HepG2 (cell line): Measurements from ENCODE around the gene SLC4A8. TPM values are rescaled to one million over a fixed set of nuclear protein-coding genes. Genes with fewer than 3 reads are reported as not detected.

Experiments
- ATAC-seq: fragments of 200-7000 bp; cut with Tn5 transposase; 3 replicates; pipeline ENCODE4 v1.9.1; 2020; ENCODE audit warnings: mild to moderate bottlenecking, moderate library complexity
- BruUV-seq: library from RNA; stranded (reverse); fragments of 400-500 nt; replicated peaks from 2 replicates; lab custom pipeline; 2021; lab: Mats Ljungman, UMichigan
- CTCF ChIA-PET: fragments of 300-600 bp; formaldehyde crosslinking; extraction: SDS; loops from one replicate; lab custom pipeline; 2021; ENCODE audit warnings: low total read pairs, inconsistent platforms, low intra/inter-chr PET ratio; lab: Yijun Ruan, JAX
- POLR2A ChIA-PET: fragments of 350-600 bp; sonication (Branson Sonifier 250); formaldehyde crosslinking; loops from one replicate; lab custom pipeline; 2020; ENCODE audit warnings: antibody characterized with exemption, inconsistent platforms; lab: Yijun Ruan, JAX
- DNase-seq: peaks from one replicate; pipeline ENCODE4 v3.0.0-alpha.2; 2015; ENCODE audit warnings: low spot score
- FAIRE-seq: peaks from 3 replicates; lab custom pipeline; 2011; peaks lifted over from hg19 to GRCh38; lab: Jason Lieb, UNC
- H2AFZ ChIP-seq: one replicate; pipeline ENCODE4 v1.6.1; 2011; ENCODE audit warnings: low read length, inconsistent platforms
- H3K27ac ChIP-seq: fragments of 300-600 bp; 3 replicates; pipeline ENCODE4 v1.8.0; 2011; ENCODE audit warnings: mixed run types, mild to moderate bottlenecking, mixed read lengths, low read length, inconsistent platforms; ENCODE audit not compliant: insufficient read depth; ENCODE audit errors: extremely low read length
- H3K27me3 ChIP-seq, 2 experiments: fragments of 200-600 bp in 1 of 2; 2 replicates in 1 of 2; 3 replicates in 1 of 2; pipeline versions ENCODE4 v1.6.0 to v1.8.0; 2011; ENCODE audit warnings: low read length in 2 of 2, mild to moderate bottlenecking in 2 of 2, moderate library complexity in 2 of 2, inconsistent platforms in 1 of 2; ENCODE audit not compliant: insufficient read depth in 2 of 2, control insufficient read depth in 1 of 2
- H3K36me3 ChIP-seq, 2 experiments: fragments of 200-600 bp in 1 of 2; replicated peaks in 1 of 2; 2 replicates in 1 of 2; 3 replicates in 1 of 2; pipeline versions ENCODE4 v1.5.1 to v1.8.0; 2011; ENCODE audit warnings: low read length in 2 of 2, inconsistent platforms in 1 of 2; ENCODE audit not compliant: insufficient read depth in 2 of 2, control insufficient read depth in 1 of 2
- H3K4me1 ChIP-seq: 2 replicates; pipeline ENCODE4 v1.5.1; 2012; ENCODE audit warnings: low read length, inconsistent platforms; ENCODE audit not compliant: insufficient read depth
- H3K4me2 ChIP-seq: 2 replicates; pipeline ENCODE4 v1.6.0; 2011; ENCODE audit warnings: low read depth, low read length, inconsistent platforms
- H3K4me3 ChIP-seq, 3 experiments: fragments of 200-600 bp in 1 of 3; sonication (generic), shearing (Covaris generic) in 1 of 3; replicated peaks in 1 of 3; 2 replicates each; pipeline ENCODE4 v1.5.1; 2011 to 2016; ENCODE audit warnings: low read length in 3 of 3, inconsistent platforms in 2 of 3, low read depth in 2 of 3, mild to moderate bottlenecking in 2 of 3, control low read depth in 1 of 3, mixed read lengths in 1 of 3; ENCODE audit not compliant: insufficient read depth in 1 of 3
- H3K79me2 ChIP-seq: one replicate; pipeline ENCODE4 v1.6.1; 2011; ENCODE audit warnings: low read length, inconsistent platforms; ENCODE audit not compliant: insufficient read depth
- H3K9ac ChIP-seq: 2 replicates; pipeline ENCODE4 v1.6.0; 2011; ENCODE audit warnings: mild to moderate bottlenecking, low read depth, low read length, inconsistent platforms; ENCODE audit not compliant: insufficient read depth
- H3K9me3 ChIP-seq: 2 replicates; pipeline ENCODE4 v1.5.1; 2012; ENCODE audit warnings: mild to moderate bottlenecking, low read length
- H4K20me1 ChIP-seq: 2 replicates; pipeline ENCODE4 v1.6.0; 2011; ENCODE audit warnings: inconsistent platforms, mild to moderate bottlenecking, low read length, moderate library complexity; ENCODE audit not compliant: insufficient read depth
- FOXJ3 ChIP-seq: sonication (generic); formaldehyde crosslinking; IDR thresholded peaks from 2 replicates; pipeline ENCODE4 v1.4.0; 2020; ENCODE audit warnings: missing genetic modification reagents, mild to moderate bottlenecking, borderline replicate concordance
- KAT7 ChIP-seq: IDR thresholded peaks from 2 replicates; pipeline ENCODE4 v1.6.1; 2018; ENCODE audit warnings: borderline replicate concordance, missing compliant biosample characterization
- MTA1 ChIP-seq: sonication (generic); formaldehyde crosslinking; IDR thresholded peaks from 2 replicates; pipeline ENCODE4 v1.4.0; 2020; ENCODE audit warnings: missing genetic modification reagents, mild to moderate bottlenecking, borderline replicate concordance
- MTA3 ChIP-seq: sonication (generic); formaldehyde crosslinking; IDR thresholded peaks from 2 replicates; pipeline ENCODE4 v1.4.0; 2020; ENCODE audit warnings: missing genetic modification reagents
- PHF20 ChIP-seq: sonication (generic); formaldehyde crosslinking; IDR thresholded peaks from 2 replicates; pipeline ENCODE4 v1.5.0; 2020; ENCODE audit warnings: mild to moderate bottlenecking, missing genetic modification reagents
- PRPF4 ChIP-seq: fragments of 200-400 bp; formaldehyde crosslinking; IDR thresholded peaks from 2 replicates; pipeline ENCODE4 v1.6.1; 2016; ENCODE audit warnings: low read length, low read depth; ENCODE audit not compliant: poor library complexity, severe bottlenecking
- RBFOX2 ChIP-seq: fragments of 200-400 bp; formaldehyde crosslinking; IDR thresholded peaks from 2 replicates; pipeline ENCODE4 v1.6.1; 2017; ENCODE audit warnings: low read depth, mild to moderate bottlenecking, low read length
- SALL2 ChIP-seq: sonication (generic); formaldehyde crosslinking; IDR thresholded peaks from 2 replicates; pipeline ENCODE4 v1.8.1; 2023; ENCODE audit warnings: mild to moderate bottlenecking, missing genetic modification reagents, inconsistent platforms
- SAP130 ChIP-seq: IDR thresholded peaks from 2 replicates; pipeline ENCODE4 v1.6.1; 2016; ENCODE audit warnings: low read depth
- ZNF484 ChIP-seq: sonication (generic); formaldehyde crosslinking; IDR thresholded peaks from 2 replicates; pipeline ENCODE4 v1.5.1; 2020; ENCODE audit warnings: mild to moderate bottlenecking, low read depth, missing genetic modification reagents, borderline replicate concordance
- ZNF569 ChIP-seq: sonication (generic); formaldehyde crosslinking; IDR thresholded peaks from 2 replicates; pipeline ENCODE4 v1.5.0; 2020; ENCODE audit warnings: mild to moderate bottlenecking, missing genetic modification reagents, moderate library complexity, borderline replicate concordance
- ZNF605 ChIP-seq: sonication (generic); formaldehyde crosslinking; IDR thresholded peaks from 2 replicates; pipeline ENCODE4 v1.8.0; 2022; ENCODE audit warnings: mild to moderate bottlenecking, missing genetic modification reagents
- ZNF724P ChIP-seq: sonication (generic); formaldehyde crosslinking; IDR thresholded peaks from 2 replicates; pipeline ENCODE4 v1.8.0; 2022; ENCODE audit warnings: missing genetic modification reagents, borderline replicate concordance
- WGBS: methylation state at CpG from one replicate; pipeline ENCODE4 v1.1.6; 2017; ENCODE audit warnings: low lambda C conversion rate; 5-methylcytosine and 5-hydroxymethylcytosine counted together
- in situ Hi-C: cut with HindIII; loops from 2 replicates; pipeline ENCODE4 v1.10.0; 2017; ENCODE audit warnings: low pct_unique_long_range_greater_than_20kb; ENCODE audit not compliant: extremely low pct_ligation_motif_present
- intact Hi-C: fragments of 100-400 bp; cut with micrococcal nuclease; formaldehyde crosslinking; loops from one replicate; pipeline ENCODE4 v1.10.0; 2022; ENCODE audit not compliant: unreplicated experiment
- polyA plus RNA-seq, 8 experiments: library from polyadenylated mRNA; depleted of rRNA in 3 of 8; stranded (reverse) in 7 of 8; unstranded in 1 of 8; fragments of >200 nt; fragmentation: Illumina TruSeq in 4 of 8; extraction: Trizol in 4 of 8; gene quantifications; 2 replicates each; pipeline versions ENCODE4 v1.2.1 to v1.2.3, GENCODE V29; 2011 to 2016; ENCODE audit warnings: low read depth in 4 of 8, missing spikeins in 1 of 8, mixed read lengths in 1 of 8; ENCODE audit not compliant: insufficient read depth in 1 of 8
- total RNA-seq, 5 experiments: library from RNA; depleted of rRNA; stranded (reverse); fragments of >200 nt; fragmentation: Illumina TruSeq; extraction: Trizol; gene quantifications; 2 replicates each; pipeline ENCODE4 v1.2.3, GENCODE V29; 2016; ENCODE audit warnings: low read depth in 1 of 5
- TF ChIP-seq, protein P1 (sequence below): sonication (generic); formaldehyde crosslinking; IDR thresholded peaks from 2 replicates; pipeline ENCODE4 v1.4.0; 2020; ENCODE audit warnings: missing genetic modification reagents
- TF ChIP-seq, protein P2 (sequence below): sonication (generic); formaldehyde crosslinking; IDR thresholded peaks from 2 replicates; pipeline ENCODE4 v1.5.0; 2020; ENCODE audit warnings: mild to moderate bottlenecking, low read depth, missing genetic modification reagents, borderline replicate concordance

SLC4A8 gene
- total and polyA plus RNA-seq, 2 of the 13 experiments (the other 11 are each of a cell fraction or from before 2014, with no cell fraction given), result under 0.01 to 0.07 TPM

- Histone ChIP-seq H4K20me1 (no peaks in the 10 kb centered on the region), H3K27ac (no peak overlapping the region), H3K4me2 (no peak overlapping the region), H2AFZ (no peak overlapping the region), H3K4me3 (no peak overlapping the region), H3K9me3 (no peaks in the 10 kb centered on the region), H3K27me3 (no peaks in the 10 kb centered on the region), H3K9ac (no peak overlapping the region), H3K4me1 (peaks cover 13% of the 10 kb centered on the region), H3K79me2 (no peaks in the 10 kb centered on the region), H3K36me3 (no peaks in the 10 kb centered on the region)
- ChIA-PET CTCF (no interaction called here), POLR2A (no interaction called here)
- WGBS, result 53% methylated on average over 2 of the region's 2 CpGs
- no peak for FAIRE-seq
- no peak for ATAC-seq
- TF ChIP-seq FOXJ3 (no peak), ZNF569 (CRISPR knock-in tag) (no peak), ZNF605 (CRISPR knock-in tag) (no peak), SAP130 (CRISPR knock-in tag) (no peak), SALL2 (no peak), ZNF484 (CRISPR knock-in tag) (no peak), ZNF724P (CRISPR knock-in tag) (no peak), PRPF4 (no peak), MTA1 (CRISPR knock-in tag) (no peak), PHF20 (CRISPR knock-in tag) (no peak), RBFOX2 (no peak), MTA3 (CRISPR knock-in tag) (no peak), KAT7 (no peak)
- TF ChIP-seq, protein P1, sequence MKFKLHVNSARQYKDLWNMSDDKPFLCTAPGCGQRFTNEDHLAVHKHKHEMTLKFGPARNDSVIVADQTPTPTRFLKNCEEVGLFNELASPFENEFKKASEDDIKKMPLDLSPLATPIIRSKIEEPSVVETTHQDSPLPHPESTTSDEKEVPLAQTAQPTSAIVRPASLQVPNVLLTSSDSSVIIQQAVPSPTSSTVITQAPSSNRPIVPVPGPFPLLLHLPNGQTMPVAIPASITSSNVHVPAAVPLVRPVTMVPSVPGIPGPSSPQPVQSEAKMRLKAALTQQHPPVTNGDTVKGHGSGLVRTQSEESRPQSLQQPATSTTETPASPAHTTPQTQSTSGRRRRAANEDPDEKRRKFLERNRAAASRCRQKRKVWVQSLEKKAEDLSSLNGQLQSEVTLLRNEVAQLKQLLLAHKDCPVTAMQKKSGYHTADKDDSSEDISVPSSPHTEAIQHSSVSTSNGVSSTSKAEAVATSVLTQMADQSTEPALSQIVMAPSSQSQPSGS, result no peak
- TF ChIP-seq, protein P2, sequence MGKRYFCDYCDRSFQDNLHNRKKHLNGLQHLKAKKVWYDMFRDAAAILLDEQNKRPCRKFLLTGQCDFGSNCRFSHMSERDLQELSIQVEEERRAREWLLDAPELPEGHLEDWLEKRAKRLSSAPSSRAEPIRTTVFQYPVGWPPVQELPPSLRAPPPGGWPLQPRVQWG (CRISPR knock-in tag), result no peak
- no TSS peak for BruUV-seq
- no peak for DNase-seq
- in situ Hi-C loops (no loop called here), intact Hi-C loops (no loop called here)
Observed at GRCh38 chr12:51472984-51473383, 48.4 kb downstream of the SLC4A8 start.
